HUDEP-2 (cell line): ENCODE results near the gene ZSCAN23.

ENCODE experiments used
- DNase-seq, 76 experiments: peaks; one replicate each; lab custom pipeline; 2025; ENCODE audit not compliant: unreplicated experiment in 76 of 76; lab: John Stamatoyannopoulos, UW

Gene ZSCAN23

GRCh38 chr6:28383235-28384142 lies 59.8 kb downstream of the ZSCAN23 start:
- DNase-seq, result peak in 74 of 76 experiments; percentile 28 to 94 (median 81)
